ENCODE results near the gene SLC38A3.

The SLC38A3 gene

DNA sequence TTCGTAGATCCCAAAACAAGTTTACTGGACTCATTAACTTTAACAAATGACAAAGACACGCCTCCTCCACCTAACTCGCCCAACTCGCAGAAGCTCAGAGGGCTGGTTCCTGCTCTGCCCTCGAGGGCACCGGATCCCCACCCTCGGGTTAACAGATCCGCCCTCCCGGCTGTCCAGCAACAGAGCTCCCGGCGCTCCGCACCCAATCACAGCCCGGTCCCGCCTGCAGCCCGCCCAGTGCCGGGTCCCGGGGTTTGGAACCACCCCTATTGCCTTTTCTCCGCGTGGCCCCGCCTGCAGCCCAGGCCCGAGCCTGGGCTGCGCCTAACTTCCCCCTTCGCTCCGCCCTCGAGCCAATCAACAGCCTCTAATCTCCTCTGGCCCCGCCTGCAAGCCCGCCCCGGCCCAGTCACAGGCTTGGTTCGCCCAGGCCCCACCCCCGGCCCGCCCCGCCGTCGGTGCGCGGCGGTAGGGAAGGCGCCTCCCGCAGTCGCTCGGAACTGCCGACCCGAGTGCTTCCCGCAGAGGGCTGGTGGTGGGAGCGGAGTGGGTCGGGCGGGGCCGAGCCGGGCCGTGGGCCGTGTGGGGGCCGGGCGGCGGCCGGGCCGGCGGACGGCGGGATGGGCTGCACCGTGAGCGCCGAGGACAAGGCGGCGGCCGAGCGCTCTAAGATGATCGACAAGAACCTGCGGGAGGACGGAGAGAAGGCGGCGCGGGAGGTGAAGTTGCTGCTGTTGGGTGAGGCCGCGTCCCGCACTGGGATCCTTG lies 30.8 kb downstream of the SLC38A3 start, which contains the start of gene GNAI2:
Gene GNAI2 (plus strand): TSS at position 489 of the 768 bp plus-strand sequence. CDS start 132 bp downstream, at position 621.
- DNase-seq (ENCODE audit: extremely low read depth, insufficient read length) = peak; percentile 99
- TF ChIP-seq, protein P1, sequence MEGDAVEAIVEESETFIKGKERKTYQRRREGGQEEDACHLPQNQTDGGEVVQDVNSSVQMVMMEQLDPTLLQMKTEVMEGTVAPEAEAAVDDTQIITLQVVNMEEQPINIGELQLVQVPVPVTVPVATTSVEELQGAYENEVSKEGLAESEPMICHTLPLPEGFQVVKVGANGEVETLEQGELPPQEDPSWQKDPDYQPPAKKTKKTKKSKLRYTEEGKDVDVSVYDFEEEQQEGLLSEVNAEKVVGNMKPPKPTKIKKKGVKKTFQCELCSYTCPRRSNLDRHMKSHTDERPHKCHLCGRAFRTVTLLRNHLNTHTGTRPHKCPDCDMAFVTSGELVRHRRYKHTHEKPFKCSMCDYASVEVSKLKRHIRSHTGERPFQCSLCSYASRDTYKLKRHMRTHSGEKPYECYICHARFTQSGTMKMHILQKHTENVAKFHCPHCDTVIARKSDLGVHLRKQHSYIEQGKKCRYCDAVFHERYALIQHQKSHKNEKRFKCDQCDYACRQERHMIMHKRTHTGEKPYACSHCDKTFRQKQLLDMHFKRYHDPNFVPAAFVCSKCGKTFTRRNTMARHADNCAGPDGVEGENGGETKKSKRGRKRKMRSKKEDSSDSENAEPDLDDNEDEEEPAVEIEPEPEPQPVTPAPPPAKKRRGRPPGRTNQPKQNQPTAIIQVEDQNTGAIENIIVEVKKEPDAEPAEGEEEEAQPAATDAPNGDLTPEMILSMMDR (IDR thresholded peaks at IDR 0.05; ENCODE audit: insufficient read depth, low read length, poor library complexity, severe bottlenecking) = no peak
- H3K4me3 ChIP-seq (replicated peaks; ENCODE audit: low read depth, low read length) = peak within 1 kb of the TSS; percentile 90

DNA sequence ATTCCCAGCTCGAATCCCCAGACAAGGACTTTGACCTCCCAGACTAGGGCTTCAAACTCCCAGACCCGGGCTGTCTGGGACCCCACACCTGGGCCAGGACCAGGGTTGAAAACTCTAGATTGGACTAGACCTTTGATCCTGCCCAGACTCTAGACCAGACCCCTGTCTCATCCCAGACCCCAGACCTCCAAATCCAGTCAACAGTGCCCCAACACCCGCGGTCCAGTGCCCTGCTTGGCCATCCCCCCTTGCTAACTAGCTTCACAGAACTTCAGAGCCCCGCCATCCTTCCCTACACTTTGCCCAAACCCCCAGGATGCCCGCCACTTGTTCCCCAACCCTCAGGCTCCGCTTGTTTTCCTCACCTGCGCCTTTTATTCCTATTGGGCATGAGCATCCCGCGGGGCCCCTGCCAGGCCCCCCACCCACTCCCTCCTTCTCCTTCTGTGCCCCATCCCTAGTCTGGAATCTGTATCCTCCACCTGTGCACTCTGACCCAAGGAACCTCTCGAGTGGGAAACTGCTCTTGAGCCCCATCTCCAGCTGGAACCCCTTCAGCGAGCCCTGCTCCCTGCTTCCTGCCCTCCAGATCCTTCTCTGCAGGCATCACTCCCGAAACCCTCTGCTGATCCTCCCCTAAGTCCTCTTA lies 31.5 kb downstream of the SLC38A3 start:
- no peaks in the 10 kb centered on the region for H3K27me3 ChIP-seq (replicated peaks; ENCODE audit: control insufficient read depth, insufficient read depth, low read length)
- peak overlapping the region; percentile 90 for H3K4me3 ChIP-seq (replicated peaks; ENCODE audit: low read depth, low read length)
- TF ChIP-seq, protein P1 (IDR thresholded peaks at IDR 0.05; ENCODE audit: insufficient read depth, low read length, poor library complexity, severe bottlenecking) = no peak
- no peak for DNase-seq (ENCODE audit: extremely low read depth, insufficient read length)
- H3K36me3 ChIP-seq (ENCODE audit: control insufficient read depth, insufficient read depth, low read length) = peaks cover under 1% of the 10 kb centered on the region

More for the DNA sequence above, 30.8 kb downstream of the SLC38A3 start, which contains the start of gene GNAI2:
- no peaks in the 10 kb centered on the region; the same call in 1 of the 2 replicates for H3K36me3 ChIP-seq (ENCODE audit: control insufficient read depth, insufficient read depth, low read length)
- H3K27me3 ChIP-seq (replicated peaks; ENCODE audit: control insufficient read depth, insufficient read depth, low read length) = no peaks in the 10 kb centered on the region

DNA sequence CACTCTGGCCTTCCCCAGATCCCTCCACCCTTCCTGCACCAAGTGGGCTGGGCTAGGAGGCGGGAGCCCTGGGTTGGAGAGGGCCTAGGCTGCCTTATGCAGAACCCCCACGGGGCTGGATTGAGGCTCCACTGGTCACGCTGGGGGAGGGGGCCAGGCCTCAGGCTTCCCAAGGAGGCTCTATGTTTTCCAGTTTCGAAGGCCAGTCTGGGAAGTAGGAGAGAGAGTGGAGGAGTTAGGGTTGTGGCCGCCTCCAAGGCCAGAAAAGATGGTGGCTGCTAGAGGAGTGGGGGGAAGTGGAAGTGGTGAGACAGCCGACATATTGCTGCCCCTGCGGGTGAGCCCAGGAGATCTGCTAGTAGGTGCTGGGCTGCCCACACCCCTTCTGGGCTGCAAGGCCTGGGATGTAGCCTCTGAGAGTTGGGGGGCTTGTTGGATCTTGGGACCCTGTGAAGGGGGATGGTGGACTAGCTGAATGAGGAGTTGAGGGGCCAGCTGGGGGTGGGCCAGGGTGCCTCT lies 32.1 kb downstream of the SLC38A3 start:
- H3K27me3 ChIP-seq (replicated peaks; ENCODE audit: control insufficient read depth, insufficient read depth, low read length) = no peaks in the 10 kb centered on the region
- DNase-seq (ENCODE audit: extremely low read depth, insufficient read length) = peak; percentile 38
- H3K36me3 ChIP-seq (ENCODE audit: control insufficient read depth, insufficient read depth, low read length) = peaks cover 3% of the 10 kb centered on the region
- H3K4me3 ChIP-seq (replicated peaks; ENCODE audit: low read depth, low read length) = peak overlapping the region; percentile 90
- TF ChIP-seq, protein P1 (IDR thresholded peaks at IDR 0.05; ENCODE audit: insufficient read depth, low read length, poor library complexity, severe bottlenecking) = no peak

DNA sequence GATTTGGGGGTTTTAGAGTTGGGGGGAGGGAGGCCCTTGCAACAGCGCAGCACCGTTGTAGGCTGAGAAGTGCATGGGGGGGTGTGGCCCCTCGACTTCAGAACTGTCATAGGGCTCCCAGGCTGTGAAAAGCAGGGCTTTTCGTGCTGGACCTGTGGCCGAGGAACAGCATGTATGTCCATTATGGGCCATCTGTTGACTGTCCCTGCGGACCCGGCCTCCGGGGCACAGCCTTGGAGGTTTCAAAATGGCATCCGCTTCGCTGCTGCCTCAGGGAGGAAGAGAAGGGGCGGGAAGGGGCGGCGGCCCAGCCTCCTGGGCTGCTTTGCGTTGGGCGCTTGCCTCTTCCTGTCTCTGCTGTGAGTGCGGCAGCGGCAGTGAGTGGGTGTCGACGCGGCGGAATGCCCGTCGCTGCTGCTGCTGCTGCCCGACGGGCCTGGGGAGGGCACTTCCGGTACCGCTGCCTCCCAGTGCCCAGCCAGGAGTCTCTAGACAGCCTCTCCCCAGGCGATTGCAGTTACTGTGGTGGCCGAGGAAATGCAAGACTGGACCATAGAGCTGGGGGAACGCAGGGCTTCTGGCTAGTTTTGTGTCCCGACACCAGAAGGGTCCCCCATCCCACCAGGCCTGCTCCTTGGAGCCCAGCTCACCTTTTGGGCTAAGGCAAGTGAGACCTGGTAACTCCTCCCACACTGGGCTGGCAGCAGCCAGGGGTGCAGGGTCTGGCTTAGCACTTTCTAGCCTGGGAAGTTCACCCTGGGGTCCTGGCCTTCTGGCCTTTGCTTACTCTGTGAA lies 32.9 kb downstream of the SLC38A3 start:
- DNase-seq (ENCODE audit: extremely low read depth, insufficient read length) = peak; percentile 89
- H3K36me3 ChIP-seq (ENCODE audit: control insufficient read depth, insufficient read depth, low read length) = peaks cover 3% of the 10 kb centered on the region
- H3K27me3 ChIP-seq (replicated peaks; ENCODE audit: control insufficient read depth, insufficient read depth, low read length) = no peaks in the 10 kb centered on the region
- H3K4me3 ChIP-seq (replicated peaks; ENCODE audit: low read depth, low read length) = peak overlapping the region; percentile 90
- TF ChIP-seq, protein P1 (IDR thresholded peaks at IDR 0.05; ENCODE audit: insufficient read depth, low read length, poor library complexity, severe bottlenecking) = no peak

DNA sequence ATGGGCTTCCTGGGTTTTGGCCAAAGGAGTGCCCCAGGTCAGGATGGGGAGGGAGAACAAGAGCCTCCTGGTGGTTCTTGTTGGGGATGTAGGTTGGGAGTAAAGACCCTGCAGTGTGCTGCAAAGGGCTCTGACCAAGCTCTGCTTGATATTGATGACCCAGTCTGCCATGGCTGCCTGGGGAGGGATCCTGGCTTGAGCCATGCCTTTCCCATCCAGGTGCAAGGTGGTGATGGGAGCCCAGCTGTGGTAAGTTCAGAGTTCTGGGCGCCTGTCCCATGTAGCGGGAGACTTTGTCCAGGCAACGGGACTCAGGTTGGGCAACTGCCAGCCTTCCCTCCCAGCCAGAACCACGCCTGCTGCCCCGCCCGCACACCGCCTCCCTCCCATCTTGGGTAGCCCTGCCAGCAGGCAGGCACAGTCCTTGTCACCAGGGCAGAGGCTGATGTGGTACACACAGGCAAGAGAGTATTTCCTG lies 33.5 kb downstream of the SLC38A3 start:
- peaks cover 3% of the 10 kb centered on the region for H3K36me3 ChIP-seq (ENCODE audit: control insufficient read depth, insufficient read depth, low read length)
- TF ChIP-seq, protein P1 (IDR thresholded peaks at IDR 0.05; ENCODE audit: insufficient read depth, low read length, poor library complexity, severe bottlenecking) = no peak
- DNase-seq (ENCODE audit: extremely low read depth, insufficient read length) = no peak
- no peaks in the 10 kb centered on the region for H3K27me3 ChIP-seq (replicated peaks; ENCODE audit: control insufficient read depth, insufficient read depth, low read length)
- peak overlapping the region; percentile 90 for H3K4me3 ChIP-seq (replicated peaks; ENCODE audit: low read depth, low read length)

Data from GM06990 (cell line).